OCI-LY7 (cell line): Measurements from ENCODE around the gene ARHGEF10L.

Source experiments
- CTCF ChIP-seq: fragments of 200-600 bp; sonication (generic); conservative IDR thresholded peaks from 2 replicates; pipeline ENCODE4 v1.5.1; 2014; ENCODE audit warnings: mild to moderate bottlenecking, antibody characterized with exemption, low read length, moderate library complexity, mixed read lengths
- EZH2phosphoT487 ChIP-seq: fragments of 200-600 bp; sonication (generic); IDR thresholded peaks from 2 replicates; pipeline ENCODE4 v1.6.1; 2018; ENCODE audit warnings: low read depth, borderline replicate concordance, mild to moderate bottlenecking, mixed run types, antibody characterized with exemption, low read length, moderate library complexity, mixed read lengths

DNA sequence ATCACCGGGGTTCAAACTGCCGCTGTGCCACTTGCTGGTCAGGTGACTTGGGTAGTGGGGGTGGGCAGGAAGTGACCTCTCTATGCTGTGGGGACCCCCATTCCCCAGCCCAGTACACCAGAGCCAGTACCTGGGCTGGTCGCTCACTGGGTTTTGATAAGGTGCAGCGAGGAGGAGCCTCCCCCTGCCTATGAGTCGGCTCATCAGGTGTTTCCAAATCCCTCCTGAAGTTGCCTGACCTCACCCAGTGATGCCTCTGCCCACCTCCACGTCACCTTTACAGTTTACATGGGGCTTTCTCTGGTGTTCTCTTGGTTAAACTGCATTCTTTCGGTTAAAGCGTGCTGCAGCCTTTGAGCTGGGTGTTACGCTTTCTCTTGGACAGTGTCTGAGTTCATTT lies 58.2 kb downstream of the ARHGEF10L start:
- TF ChIP-seq CTCF = no peak
- no peak for TF ChIP-seq EZH2phosphoT487
